Measurements from ENCODE around the gene CLBA1. TPM values are rescaled to one million over a fixed set of nuclear protein-coding genes. Genes with fewer than 3 reads are reported as not detected.
"Not testable (repeated sequence)": the region's sequence is repeated elsewhere in the genome, so short reads cannot be mapped to it uniquely, and the experiment has no call there.

Gene CLBA1
- total RNA-seq, 2 experiments from 2014 or later: 0.82 to 1.2 TPM

GRCh38 chr14:104944016-104944308 lies 41.6 kb upstream of the CLBA1 start:
- H4K20me1 ChIP-seq (ENCODE audit: insufficient read depth, low read length); CTCF ChIA-PET (ENCODE audit: unreplicated experiment); H2AFZ ChIP-seq (ENCODE audit: low read length); H3K4me2 ChIP-seq (ENCODE audit: low read length); DNase-seq (ENCODE audit: low spot score); intact Hi-C loops (cut with micrococcal nuclease; ENCODE audit: unreplicated experiment); H3K9me2 ChIP-seq (ENCODE audit: insufficient read depth, low read length); H3K36me3 ChIP-seq (ENCODE audit: insufficient read depth, low read length); H3K79me2 ChIP-seq (ENCODE audit: insufficient read depth, low read depth, low read length); H3K4me1 ChIP-seq (ENCODE audit: insufficient read depth, low read length, poor library complexity, severe bottlenecking); H3K27ac ChIP-seq (ENCODE audit: low read depth, low read length, poor library complexity, severe bottlenecking); H3K4me3 ChIP-seq (ENCODE audit: low read depth, low read length, poor library complexity, severe bottlenecking); POLR2A ChIA-PET; H3K9me3 ChIP-seq (ENCODE audit: low read length); BruUV-seq (replicated peaks): not testable (repeated sequence)

GRCh38 chr14:104944436-104945205 lies 41.0 kb upstream of the CLBA1 start:
- H3K4me2 ChIP-seq (ENCODE audit: low read length); H3K4me1 ChIP-seq (ENCODE audit: insufficient read depth, low read length, poor library complexity, severe bottlenecking); H2AFZ ChIP-seq (ENCODE audit: low read length); CTCF ChIA-PET (ENCODE audit: unreplicated experiment); H3K79me2 ChIP-seq (ENCODE audit: insufficient read depth, low read depth, low read length); H4K20me1 ChIP-seq (ENCODE audit: insufficient read depth, low read length); H3K9me2 ChIP-seq (ENCODE audit: insufficient read depth, low read length); H3K36me3 ChIP-seq (ENCODE audit: insufficient read depth, low read length); H3K27ac ChIP-seq (ENCODE audit: low read depth, low read length, poor library complexity, severe bottlenecking); H3K9me3 ChIP-seq (ENCODE audit: low read length); BruUV-seq (replicated peaks); DNase-seq (ENCODE audit: low spot score); POLR2A ChIA-PET; intact Hi-C loops (cut with micrococcal nuclease; ENCODE audit: unreplicated experiment); H3K4me3 ChIP-seq (ENCODE audit: low read depth, low read length, poor library complexity, severe bottlenecking): not testable (repeated sequence)

- H3K4me1 ChIP-seq (ENCODE audit: insufficient read depth, low read length, poor library complexity, severe bottlenecking); H3K9me2 ChIP-seq (ENCODE audit: insufficient read depth, low read length); H4K20me1 ChIP-seq (ENCODE audit: insufficient read depth, low read length); CTCF ChIA-PET (ENCODE audit: unreplicated experiment); POLR2A ChIA-PET; H3K79me2 ChIP-seq (ENCODE audit: insufficient read depth, low read depth, low read length); DNase-seq (ENCODE audit: low spot score); H3K36me3 ChIP-seq (ENCODE audit: insufficient read depth, low read length); H3K9me3 ChIP-seq (ENCODE audit: low read length); H2AFZ ChIP-seq (ENCODE audit: low read length); H3K4me3 ChIP-seq (ENCODE audit: low read depth, low read length, poor library complexity, severe bottlenecking); H3K27ac ChIP-seq (ENCODE audit: low read depth, low read length, poor library complexity, severe bottlenecking); BruUV-seq (replicated peaks); intact Hi-C loops (cut with micrococcal nuclease; ENCODE audit: unreplicated experiment); H3K4me2 ChIP-seq (ENCODE audit: low read length): not testable (repeated sequence)
Observed at GRCh38 chr14:104945266-104945665, 40.3 kb upstream of the CLBA1 start.

DNA sequence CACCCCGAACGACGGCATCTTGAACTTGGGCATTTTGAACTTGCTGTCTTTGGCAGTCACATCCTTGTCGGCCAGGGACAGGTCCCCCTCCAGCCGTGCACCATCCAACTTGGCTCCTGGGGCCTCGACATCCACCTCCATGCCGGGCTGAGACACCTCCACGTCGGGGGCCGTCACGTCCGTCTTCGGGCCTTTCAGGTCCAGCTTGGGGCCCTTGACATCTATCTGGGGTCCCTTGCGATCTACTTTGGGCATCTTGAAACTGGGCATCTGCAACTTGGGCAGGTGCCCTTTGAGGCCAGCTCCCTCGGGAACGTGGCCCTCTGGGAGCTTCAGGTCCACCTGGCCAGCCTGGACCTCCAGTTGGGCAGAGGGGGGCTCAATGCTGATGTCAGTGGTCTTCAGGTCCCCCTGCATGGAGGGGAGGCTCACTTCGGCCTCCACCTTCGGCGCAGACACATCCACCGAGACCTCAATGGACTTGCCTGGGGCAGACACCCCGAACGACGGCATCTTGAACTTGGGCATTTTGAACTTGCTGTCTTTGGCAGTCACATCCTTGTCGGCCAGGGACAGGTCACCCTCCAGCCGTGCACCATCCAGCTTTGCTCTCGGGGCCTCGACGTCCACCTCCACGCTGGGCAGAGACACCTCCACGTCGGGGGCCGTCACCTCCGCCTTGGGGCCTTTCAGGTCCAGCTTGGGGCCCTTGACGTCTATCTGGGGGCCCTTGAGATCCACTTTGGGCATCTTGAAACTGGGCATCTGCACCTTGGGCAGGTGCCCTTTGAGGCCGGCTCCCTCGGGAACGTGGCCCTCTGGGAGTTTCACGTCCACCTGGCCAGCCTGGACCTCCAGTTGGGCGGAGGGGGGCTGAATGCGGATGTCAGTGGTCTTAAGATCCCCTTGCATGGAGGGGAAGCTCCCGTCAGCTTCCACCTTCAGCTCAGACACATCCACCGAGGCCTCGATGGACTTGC lies 39.3 kb upstream of the CLBA1 start:
- BruUV-seq (replicated peaks); DNase-seq (ENCODE audit: low spot score); H3K36me3 ChIP-seq (ENCODE audit: insufficient read depth, low read length); POLR2A ChIA-PET; CTCF ChIA-PET (ENCODE audit: unreplicated experiment); H3K4me2 ChIP-seq (ENCODE audit: low read length); H3K4me3 ChIP-seq (ENCODE audit: low read depth, low read length, poor library complexity, severe bottlenecking); intact Hi-C loops (cut with micrococcal nuclease; ENCODE audit: unreplicated experiment); H3K4me1 ChIP-seq (ENCODE audit: insufficient read depth, low read length, poor library complexity, severe bottlenecking); H4K20me1 ChIP-seq (ENCODE audit: insufficient read depth, low read length); H3K9me2 ChIP-seq (ENCODE audit: insufficient read depth, low read length); H3K27ac ChIP-seq (ENCODE audit: low read depth, low read length, poor library complexity, severe bottlenecking); H3K79me2 ChIP-seq (ENCODE audit: insufficient read depth, low read depth, low read length); H2AFZ ChIP-seq (ENCODE audit: low read length); H3K9me3 ChIP-seq (ENCODE audit: low read length): not testable (repeated sequence)

- H3K4me1 ChIP-seq (ENCODE audit: insufficient read depth, low read length, poor library complexity, severe bottlenecking); DNase-seq (ENCODE audit: low spot score); BruUV-seq (replicated peaks); H3K79me2 ChIP-seq (ENCODE audit: insufficient read depth, low read depth, low read length); H2AFZ ChIP-seq (ENCODE audit: low read length); POLR2A ChIA-PET; H3K9me3 ChIP-seq (ENCODE audit: low read length); H4K20me1 ChIP-seq (ENCODE audit: insufficient read depth, low read length); H3K27ac ChIP-seq (ENCODE audit: low read depth, low read length, poor library complexity, severe bottlenecking); CTCF ChIA-PET (ENCODE audit: unreplicated experiment); H3K4me2 ChIP-seq (ENCODE audit: low read length); H3K4me3 ChIP-seq (ENCODE audit: low read depth, low read length, poor library complexity, severe bottlenecking); H3K36me3 ChIP-seq (ENCODE audit: insufficient read depth, low read length); intact Hi-C loops (cut with micrococcal nuclease; ENCODE audit: unreplicated experiment); H3K9me2 ChIP-seq (ENCODE audit: insufficient read depth, low read length): not testable (repeated sequence)
Observed at GRCh38 chr14:104947201-104947600, 38.4 kb upstream of the CLBA1 start.

DNA sequence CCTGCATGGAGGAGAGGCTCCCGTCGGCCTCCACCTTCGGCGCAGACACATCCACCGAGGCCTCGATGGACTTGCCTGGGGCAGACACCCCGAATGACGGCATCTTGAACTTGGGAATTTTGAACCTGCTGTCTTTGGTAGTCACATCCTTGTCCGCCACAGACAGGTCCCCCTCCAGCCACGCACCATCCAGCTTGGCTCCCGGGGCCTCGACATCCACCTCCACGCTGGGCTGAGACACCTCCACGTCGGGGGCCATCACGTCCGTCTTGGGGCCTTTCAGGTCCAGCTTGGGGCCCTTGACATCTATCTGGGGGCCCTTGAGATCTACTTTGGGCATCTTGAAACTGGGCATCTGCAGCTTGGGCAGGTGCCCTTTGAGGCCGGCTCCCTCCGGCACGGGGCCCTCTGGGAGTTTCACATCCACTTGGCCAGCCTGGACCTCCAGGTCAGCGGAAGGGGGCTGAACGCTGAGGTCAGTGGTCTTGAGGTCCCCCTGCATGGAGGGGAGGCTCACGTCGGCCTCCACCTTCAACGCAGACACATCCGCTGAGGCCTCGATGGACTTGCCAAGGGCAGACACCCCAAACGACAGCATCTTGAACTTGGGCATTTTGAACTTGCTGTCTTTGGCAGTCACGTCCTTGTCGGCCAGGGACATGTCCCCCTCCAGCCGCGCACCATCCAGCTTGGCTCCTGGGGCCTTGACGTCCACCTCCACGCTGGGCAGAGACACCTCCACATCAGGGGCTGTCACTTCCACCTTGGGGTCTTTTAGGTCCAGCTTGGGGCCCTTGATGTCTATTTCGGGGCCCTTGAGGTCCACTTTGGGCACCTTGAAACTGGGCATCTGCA lies 37.5 kb upstream of the CLBA1 start:
- H3K9me2 ChIP-seq (ENCODE audit: insufficient read depth, low read length); H3K79me2 ChIP-seq (ENCODE audit: insufficient read depth, low read depth, low read length); H3K4me2 ChIP-seq (ENCODE audit: low read length); H4K20me1 ChIP-seq (ENCODE audit: insufficient read depth, low read length); BruUV-seq (replicated peaks); H3K4me3 ChIP-seq (ENCODE audit: low read depth, low read length, poor library complexity, severe bottlenecking); CTCF ChIA-PET (ENCODE audit: unreplicated experiment); H3K9me3 ChIP-seq (ENCODE audit: low read length); H3K27ac ChIP-seq (ENCODE audit: low read depth, low read length, poor library complexity, severe bottlenecking); H3K4me1 ChIP-seq (ENCODE audit: insufficient read depth, low read length, poor library complexity, severe bottlenecking); H3K36me3 ChIP-seq (ENCODE audit: insufficient read depth, low read length); DNase-seq (ENCODE audit: low spot score); POLR2A ChIA-PET; intact Hi-C loops (cut with micrococcal nuclease; ENCODE audit: unreplicated experiment); H2AFZ ChIP-seq (ENCODE audit: low read length): not testable (repeated sequence)
